SK-N-SH treated with all-trans-retinoic acid at 6 μM for 48 hours (cell line): Measurements from ENCODE around the gene PWWP2B.

Source experiments
- ARNTL ChIP-seq: fragments of 450-650 bp; formaldehyde crosslinking; IDR thresholded peaks from 2 replicates; pipeline ENCODE4 v1.5.0; 2020; ENCODE audit warnings: low read depth, mild to moderate bottlenecking, moderate library complexity, borderline replicate concordance
- BACH2 ChIP-seq: fragments of 250-450 bp; sonication (Bioruptor Pico); IDR thresholded peaks from 2 replicates; pipeline ENCODE4 v1.9.0; 2021; ENCODE audit warnings: mild to moderate bottlenecking, borderline replicate concordance
- ESRRG ChIP-seq: fragments of 250-450 bp; sonication (Bioruptor Pico); IDR thresholded peaks from 2 replicates; pipeline ENCODE4 v1.6.1; 2021; ENCODE audit warnings: mild to moderate bottlenecking
- GLIS3 ChIP-seq: fragments of 250-450 bp; sonication (Bioruptor Pico); IDR thresholded peaks from 2 replicates; pipeline ENCODE4 v1.5.0; 2020; ENCODE audit warnings: mild to moderate bottlenecking, moderate library complexity
- ISL1 ChIP-seq: fragments of 250-450 bp; sonication (Bioruptor Pico); IDR thresholded peaks from 2 replicates; pipeline ENCODE4 v2.1.2; 2022; ENCODE audit warnings: mild to moderate bottlenecking, moderate library complexity
- OSR1 ChIP-seq: fragments of 250-450 bp; sonication (Bioruptor Pico); IDR thresholded peaks from 2 replicates; pipeline ENCODE4 v1.8.0; 2022; ENCODE audit warnings: moderate library complexity, mild to moderate bottlenecking, inconsistent platforms
- PATZ1 ChIP-seq: fragments of 250-450 bp; sonication (Bioruptor Pico); IDR thresholded peaks from 2 replicates; pipeline ENCODE4 v1.8.0; 2020; ENCODE audit warnings: mild to moderate bottlenecking, moderate library complexity, borderline replicate concordance
- PPARA ChIP-seq: fragments of 250-450 bp; sonication (Bioruptor Pico); IDR thresholded peaks from 2 replicates; pipeline ENCODE4 v1.5.0; 2020; ENCODE audit warnings: mild to moderate bottlenecking, borderline replicate concordance
- RARB ChIP-seq: fragments of 250-450 bp; sonication (Bioruptor Pico); IDR thresholded peaks from 2 replicates; pipeline ENCODE4 v1.8.0; 2021; ENCODE audit warnings: mild to moderate bottlenecking, moderate library complexity
- SNAI2 ChIP-seq: fragments of 250-450 bp; sonication (Bioruptor Pico); IDR thresholded peaks from 2 replicates; pipeline ENCODE4 v1.5.0; 2020; ENCODE audit warnings: mild to moderate bottlenecking, moderate library complexity
- TCF4 ChIP-seq: fragments of 250-450 bp; sonication (Bioruptor Pico); IDR thresholded peaks from 2 replicates; pipeline ENCODE4 v1.8.0; 2021; ENCODE audit warnings: mild to moderate bottlenecking, moderate library complexity, borderline replicate concordance
- ZFP3 ChIP-seq: fragments of 250-450 bp; sonication (Bioruptor Pico); IDR thresholded peaks from 2 replicates; pipeline ENCODE4 v1.5.0; 2020; ENCODE audit warnings: mild to moderate bottlenecking, moderate library complexity
- ZNF70 ChIP-seq: fragments of 450-650 bp; formaldehyde crosslinking; IDR thresholded peaks from 2 replicates; pipeline ENCODE4 v1.5.0; 2020; ENCODE audit warnings: mild to moderate bottlenecking, moderate library complexity
- ZNF8 ChIP-seq: fragments of 450-650 bp; formaldehyde crosslinking; IDR thresholded peaks from 2 replicates; pipeline ENCODE4 v1.5.0; 2020; ENCODE audit warnings: mild to moderate bottlenecking, moderate library complexity

GRCh38 chr10:132451506-132452215 is 54.7 kb downstream of the PWWP2B start:
- TF ChIP-seq PATZ1 (CRISPR knock-in tag) (no peak), ZNF8 (CRISPR knock-in tag) (no peak), ESRRG (no peak), ZFP3 (CRISPR knock-in tag) (no peak), ZNF70 (CRISPR knock-in tag) (no peak), ARNTL (no peak), PPARA (no peak), ISL1 (CRISPR knock-in tag) (no peak), BACH2 (CRISPR knock-in tag) (no peak), SNAI2 (no peak), RARB (no peak), OSR1 (no peak), GLIS3 (CRISPR knock-in tag) (no peak), TCF4 (no peak)
